Keratinocyte (primary cell): ENCODE measurements around the gene GLRB.

ENCODE experiments used
- EZH2 ChIP-seq: IDR thresholded peaks from one replicate; pipeline ENCODE4 v1.6.1; 2012; ENCODE audit warnings: inconsistent platforms, mild to moderate bottlenecking, low read length, moderate library complexity
- TF ChIP-seq, protein P1 (sequence below), 3 experiments: IDR thresholded peaks in 1 of 3; conservative IDR thresholded peaks in 1 of 3; optimal IDR thresholded peaks in 1 of 3; 2 replicates in 2 of 3; 3 replicates in 1 of 3; pipeline versions ENCODE3 to v1.5.1; 2011; ENCODE audit warnings: low read length in 3 of 3, mild to moderate bottlenecking in 3 of 3, moderate library complexity in 2 of 3, control low read depth in 1 of 3, inconsistent platforms in 1 of 3; ENCODE audit not compliant: insufficient read depth in 2 of 3; ENCODE audit errors: extremely low read depth in 1 of 3

DNA sequence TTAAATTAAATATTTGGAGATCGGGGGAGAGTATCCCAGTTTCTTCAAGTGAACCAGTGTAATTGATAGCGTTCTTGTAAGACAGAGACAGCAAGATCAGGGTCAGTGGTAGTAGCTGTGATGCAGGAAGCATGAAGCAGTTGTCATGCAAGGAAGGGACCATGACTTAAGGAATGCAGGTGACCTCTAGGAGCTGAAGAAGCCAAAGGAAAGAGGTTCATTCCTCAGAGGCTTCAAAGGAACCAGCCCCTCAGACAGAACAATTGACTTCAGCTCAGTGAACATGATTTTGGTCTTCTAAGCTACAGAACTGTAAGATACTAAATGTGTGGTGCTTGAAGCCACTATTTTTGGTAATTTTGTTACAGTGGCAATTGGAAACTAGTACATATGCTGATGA, 51.6 kb downstream of the GLRB start:
- TF ChIP-seq, protein P1, sequence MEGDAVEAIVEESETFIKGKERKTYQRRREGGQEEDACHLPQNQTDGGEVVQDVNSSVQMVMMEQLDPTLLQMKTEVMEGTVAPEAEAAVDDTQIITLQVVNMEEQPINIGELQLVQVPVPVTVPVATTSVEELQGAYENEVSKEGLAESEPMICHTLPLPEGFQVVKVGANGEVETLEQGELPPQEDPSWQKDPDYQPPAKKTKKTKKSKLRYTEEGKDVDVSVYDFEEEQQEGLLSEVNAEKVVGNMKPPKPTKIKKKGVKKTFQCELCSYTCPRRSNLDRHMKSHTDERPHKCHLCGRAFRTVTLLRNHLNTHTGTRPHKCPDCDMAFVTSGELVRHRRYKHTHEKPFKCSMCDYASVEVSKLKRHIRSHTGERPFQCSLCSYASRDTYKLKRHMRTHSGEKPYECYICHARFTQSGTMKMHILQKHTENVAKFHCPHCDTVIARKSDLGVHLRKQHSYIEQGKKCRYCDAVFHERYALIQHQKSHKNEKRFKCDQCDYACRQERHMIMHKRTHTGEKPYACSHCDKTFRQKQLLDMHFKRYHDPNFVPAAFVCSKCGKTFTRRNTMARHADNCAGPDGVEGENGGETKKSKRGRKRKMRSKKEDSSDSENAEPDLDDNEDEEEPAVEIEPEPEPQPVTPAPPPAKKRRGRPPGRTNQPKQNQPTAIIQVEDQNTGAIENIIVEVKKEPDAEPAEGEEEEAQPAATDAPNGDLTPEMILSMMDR (optimal IDR thresholded peaks at IDR 0.05 in 1 of 3, IDR thresholded peaks at IDR 0.05 in 1 of 3, conservative IDR thresholded peaks at IDR 0.05 in 1 of 3; ENCODE audit: extremely low read depth in 1 of 3, insufficient read depth in 2 of 3, low read length in 3 of 3) = no peak
- TF ChIP-seq EZH2 = no peak
